ENCODE results near the gene RTL5.

GRCh38 chrX:72110051-72110875, 21.5 kb downstream of the RTL5 start:
- TF ChIP-seq POLR2AphosphoS5 (IDR thresholded peaks at IDR 0.05) (no peak), CTCF (IDR thresholded peaks at IDR 0.05) (no peak), POLR2A (IDR thresholded peaks at IDR 0.05; ENCODE audit: low read depth) (no peak), EP300 (IDR thresholded peaks at IDR 0.05) (no peak)
